ENCODE measurements around the gene CCDC57.

DNA sequence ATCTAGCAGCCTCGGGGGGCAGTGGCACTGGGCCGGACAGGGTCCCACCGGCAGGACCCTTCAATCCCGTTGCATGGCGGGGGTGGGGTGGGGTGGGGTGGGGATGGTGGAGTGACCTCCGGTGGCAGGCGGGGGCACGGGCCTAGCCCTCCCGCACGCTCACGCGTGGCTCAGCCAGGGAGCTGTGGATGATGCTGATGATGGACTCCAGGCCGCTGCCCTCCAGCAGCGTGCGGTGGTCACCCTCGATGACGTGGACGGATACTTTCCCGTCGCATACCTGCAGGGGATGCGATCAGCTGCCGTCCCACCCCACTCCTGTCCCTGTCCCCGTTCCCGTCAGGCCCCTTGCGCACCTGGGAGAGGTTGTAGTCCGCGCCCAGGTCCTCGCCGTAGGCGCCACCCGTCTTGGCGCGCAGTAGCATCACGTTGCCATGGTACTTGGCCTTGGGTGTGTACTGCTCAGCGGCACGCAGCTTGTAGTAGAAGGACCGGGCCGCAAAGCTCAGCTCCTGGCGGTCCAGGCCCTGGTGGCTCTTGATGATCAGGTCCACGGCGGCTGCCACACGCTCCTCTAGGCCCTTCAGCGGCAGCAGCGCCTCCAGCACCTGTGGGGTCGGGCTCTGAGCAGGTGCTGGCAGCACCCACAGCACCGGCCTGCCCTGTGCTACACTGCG lies 133.5 kb downstream of the CCDC57 start:
- TF ChIP-seq, protein P1, sequence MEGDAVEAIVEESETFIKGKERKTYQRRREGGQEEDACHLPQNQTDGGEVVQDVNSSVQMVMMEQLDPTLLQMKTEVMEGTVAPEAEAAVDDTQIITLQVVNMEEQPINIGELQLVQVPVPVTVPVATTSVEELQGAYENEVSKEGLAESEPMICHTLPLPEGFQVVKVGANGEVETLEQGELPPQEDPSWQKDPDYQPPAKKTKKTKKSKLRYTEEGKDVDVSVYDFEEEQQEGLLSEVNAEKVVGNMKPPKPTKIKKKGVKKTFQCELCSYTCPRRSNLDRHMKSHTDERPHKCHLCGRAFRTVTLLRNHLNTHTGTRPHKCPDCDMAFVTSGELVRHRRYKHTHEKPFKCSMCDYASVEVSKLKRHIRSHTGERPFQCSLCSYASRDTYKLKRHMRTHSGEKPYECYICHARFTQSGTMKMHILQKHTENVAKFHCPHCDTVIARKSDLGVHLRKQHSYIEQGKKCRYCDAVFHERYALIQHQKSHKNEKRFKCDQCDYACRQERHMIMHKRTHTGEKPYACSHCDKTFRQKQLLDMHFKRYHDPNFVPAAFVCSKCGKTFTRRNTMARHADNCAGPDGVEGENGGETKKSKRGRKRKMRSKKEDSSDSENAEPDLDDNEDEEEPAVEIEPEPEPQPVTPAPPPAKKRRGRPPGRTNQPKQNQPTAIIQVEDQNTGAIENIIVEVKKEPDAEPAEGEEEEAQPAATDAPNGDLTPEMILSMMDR (IDR thresholded peaks at IDR 0.05), result no peak
- no peak for TF ChIP-seq POLR2A (IDR thresholded peaks at IDR 0.05)
